Daoy (cell line): Measurements from ENCODE around the gene SYNE1. TPM values are rescaled to one million over a fixed set of nuclear protein-coding genes. Genes with fewer than 3 reads are reported as not detected.
"Not testable (repeated sequence)": the region's sequence is repeated elsewhere in the genome, so short reads cannot be mapped to it uniquely, and the experiment has no call there.

Source experiments
- DNase-seq: peaks from one replicate; pipeline ENCODE4 v3.0.0-alpha.2; 2015; ENCODE audit warnings: low read depth
- total RNA-seq: library from RNA; depleted of rRNA; stranded (reverse); fragments of >200 nt; shearing (Covaris generic); gene quantifications from 2 replicates; pipeline ENCODE4 v1.2.3, GENCODE V29; 2014

SYNE1 gene
- total RNA-seq, 1 experiment from 2014 or later, result 8.7 TPM

DNA sequence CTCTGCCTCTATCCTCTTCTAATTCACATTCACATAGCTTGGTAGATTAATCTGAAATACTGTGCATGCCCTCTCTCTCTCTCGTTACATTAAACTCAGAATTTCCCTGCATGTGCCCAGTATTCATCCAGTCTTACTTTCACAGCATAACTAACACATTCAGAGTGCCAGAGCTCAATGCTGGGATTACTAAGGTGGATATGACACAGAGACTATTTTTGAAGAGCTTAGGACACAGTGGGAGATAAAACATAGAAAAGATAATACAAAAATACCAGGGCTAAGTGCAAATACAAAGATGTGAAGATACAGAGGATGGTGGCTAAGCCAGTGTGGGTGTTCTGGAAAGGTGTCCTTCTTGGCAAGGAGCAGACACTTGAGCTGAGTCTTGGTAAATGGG, 6.3 kb downstream of the SYNE1 start:
- DNase-seq, result no peak

DNA sequence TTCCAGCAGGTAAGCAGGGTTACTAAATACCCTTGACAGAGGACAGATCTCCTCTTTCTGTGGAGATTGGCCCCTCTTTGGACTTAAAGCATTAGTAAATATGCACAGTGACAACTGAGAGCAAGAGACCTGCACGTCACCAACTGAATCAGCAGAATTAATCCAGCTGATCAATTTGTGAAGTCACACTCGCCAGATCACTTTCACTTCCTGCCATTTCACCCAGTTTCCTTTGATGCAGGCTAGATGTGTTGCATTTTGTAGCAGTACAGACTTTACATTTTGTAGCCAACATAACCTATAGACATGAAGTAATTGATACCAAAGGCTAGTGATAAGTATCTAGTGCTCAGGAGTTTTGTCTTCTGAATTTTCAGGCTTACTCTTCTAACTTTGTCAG, 11.9 kb downstream of the SYNE1 start:
- DNase-seq, result no peak

DNA sequence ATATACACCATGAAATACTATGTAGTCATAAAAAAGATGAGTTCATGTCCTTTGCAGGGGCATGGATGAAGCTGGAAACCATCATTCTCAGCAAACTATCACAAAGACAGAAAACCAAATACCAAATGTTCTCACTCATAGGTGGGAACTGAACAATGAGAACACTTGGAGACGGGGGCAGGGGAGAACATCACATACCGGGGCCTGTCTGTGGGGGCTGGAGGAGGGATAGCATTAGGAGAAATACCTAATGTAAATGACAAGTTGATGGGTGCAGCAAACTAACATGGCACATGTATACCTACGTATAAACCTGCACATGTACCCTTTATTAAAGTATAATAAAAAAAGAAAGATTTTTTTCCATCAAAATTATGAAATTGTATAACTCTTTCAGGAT, 22.4 kb downstream of the SYNE1 start:
- DNase-seq, result not testable (repeated sequence)

DNA sequence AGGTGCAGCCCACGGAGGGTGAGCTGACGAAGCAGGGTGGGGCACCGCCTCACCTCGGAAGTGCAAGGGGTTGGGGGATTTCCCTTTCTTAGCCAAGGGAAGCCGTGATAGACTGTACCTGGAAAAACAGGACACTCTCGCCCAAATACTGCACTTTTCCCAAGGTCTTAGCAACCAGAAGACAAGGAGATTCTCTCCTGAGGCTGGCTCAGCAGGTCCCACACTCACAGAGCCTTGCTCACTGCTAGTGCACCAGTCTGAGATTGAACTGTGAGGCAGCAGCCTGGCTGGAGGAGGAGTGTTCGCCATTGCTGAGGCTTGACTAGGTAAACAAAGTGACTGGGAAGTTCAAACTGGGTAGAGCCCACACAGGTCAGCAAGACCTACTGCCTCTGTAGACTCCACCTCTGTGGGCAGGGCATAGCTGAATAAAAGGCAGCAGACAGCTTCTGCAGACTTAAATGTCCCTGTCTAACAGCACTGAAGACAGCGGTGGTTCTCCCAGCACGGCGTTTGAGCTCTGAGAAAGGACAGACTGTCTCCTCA, 28.0 kb downstream of the SYNE1 start:
- no peak for DNase-seq

DNA sequence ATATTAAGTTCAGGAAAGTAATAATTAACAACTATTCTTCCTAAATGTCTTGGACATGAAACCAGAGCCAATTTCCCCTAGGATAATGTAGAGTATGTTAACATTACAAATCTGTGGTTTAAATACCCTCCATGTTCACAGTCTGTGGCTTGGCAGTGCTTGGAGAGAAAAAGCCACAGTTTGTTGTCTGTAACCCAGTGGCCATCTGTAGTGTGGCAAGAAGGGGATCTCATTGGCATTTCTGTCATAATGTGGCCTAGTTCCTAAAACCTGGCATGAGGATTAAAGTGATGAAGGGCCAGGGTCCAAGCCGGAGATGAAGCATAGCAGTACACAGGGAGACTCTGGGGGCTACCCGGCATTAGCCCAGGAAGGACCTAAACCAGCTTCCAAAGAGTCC, 31.2 kb downstream of the SYNE1 start:
- DNase-seq, result no peak

DNA sequence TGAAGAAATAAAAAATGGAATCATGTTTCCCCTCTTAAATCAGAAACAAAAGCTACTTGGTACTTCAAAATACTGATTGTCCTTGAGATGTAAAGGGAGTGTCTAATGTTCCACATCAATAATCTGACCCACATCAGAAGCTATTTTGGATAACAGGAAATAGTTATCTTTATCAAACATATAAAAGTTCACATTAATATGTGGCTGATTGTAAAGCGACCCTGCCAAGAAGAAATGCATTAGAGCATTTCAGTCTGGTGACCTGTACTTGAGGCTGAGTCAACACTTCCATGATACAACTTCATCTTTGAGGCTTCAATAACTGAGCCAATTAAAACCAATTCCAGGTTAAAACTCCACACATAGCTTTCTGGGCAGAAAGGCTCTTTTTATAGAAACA, 31.8 kb downstream of the SYNE1 start:
- DNase-seq, result no peak

DNA sequence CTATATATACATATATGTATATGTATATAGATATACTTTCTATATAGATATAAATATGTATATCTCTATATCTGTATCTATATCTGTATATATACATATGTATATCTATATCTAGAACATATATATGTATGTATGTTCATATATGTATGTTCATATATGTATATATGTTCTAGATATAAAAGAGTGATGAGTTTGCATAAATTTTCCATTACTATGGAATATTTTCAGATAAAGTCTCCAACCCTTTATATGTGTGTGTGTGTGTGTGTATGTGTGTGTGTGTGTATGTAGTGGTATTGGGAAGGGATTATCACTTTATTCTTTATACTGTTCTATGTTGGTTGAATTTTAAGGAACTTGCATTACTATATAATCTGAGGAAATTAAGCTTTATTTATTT, 33.3 kb downstream of the SYNE1 start:
- DNase-seq, result no peak

DNA sequence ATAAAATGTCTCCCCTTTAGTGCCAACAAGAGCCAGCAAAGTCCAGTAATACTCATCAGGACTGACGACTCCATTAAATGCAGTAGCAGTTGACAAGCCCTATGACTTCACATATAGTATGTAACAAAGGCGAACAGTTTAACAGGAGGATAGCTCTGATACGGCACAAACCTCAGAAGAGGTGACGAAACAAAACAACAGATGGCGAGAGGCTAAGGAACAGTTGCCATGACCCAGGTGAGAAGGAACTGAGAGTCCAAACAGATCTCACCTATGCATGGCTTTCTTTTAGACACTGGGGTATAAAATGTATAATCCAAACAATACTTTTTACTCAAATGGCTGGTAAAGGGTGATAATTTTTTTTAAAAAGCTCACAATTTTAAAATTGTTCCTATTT, 37.1 kb downstream of the SYNE1 start:
- DNase-seq, result no peak

DNA sequence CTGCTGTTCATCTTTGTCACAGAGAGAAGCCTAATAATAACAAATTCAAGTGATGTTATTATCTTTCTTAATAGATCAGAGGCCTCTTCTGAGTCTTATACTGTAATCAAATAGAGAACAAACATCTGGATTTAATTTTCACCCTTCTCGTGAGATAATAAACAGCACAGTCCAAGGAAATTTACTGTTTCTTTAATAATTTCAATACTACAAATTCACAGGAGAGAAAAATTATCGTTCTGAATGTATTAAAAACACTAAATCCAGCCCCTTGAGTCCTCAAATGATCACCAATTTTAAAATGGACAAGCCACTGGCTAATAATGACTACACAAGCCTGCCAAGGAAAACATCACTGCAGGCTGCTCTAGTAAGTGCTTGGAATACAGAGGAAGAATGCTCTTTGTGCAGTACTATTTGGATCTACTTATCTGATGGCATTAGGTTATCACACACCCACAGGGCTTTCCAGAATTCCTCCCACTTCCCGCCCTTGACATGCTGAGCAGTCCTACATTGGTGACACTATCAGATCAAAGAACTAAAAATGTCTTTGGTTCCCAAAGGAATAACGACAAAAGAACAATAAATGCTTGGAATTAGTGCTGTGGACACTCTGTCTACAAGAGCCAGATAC, 38.1 kb downstream of the SYNE1 start:
- DNase-seq, result no peak

DNA sequence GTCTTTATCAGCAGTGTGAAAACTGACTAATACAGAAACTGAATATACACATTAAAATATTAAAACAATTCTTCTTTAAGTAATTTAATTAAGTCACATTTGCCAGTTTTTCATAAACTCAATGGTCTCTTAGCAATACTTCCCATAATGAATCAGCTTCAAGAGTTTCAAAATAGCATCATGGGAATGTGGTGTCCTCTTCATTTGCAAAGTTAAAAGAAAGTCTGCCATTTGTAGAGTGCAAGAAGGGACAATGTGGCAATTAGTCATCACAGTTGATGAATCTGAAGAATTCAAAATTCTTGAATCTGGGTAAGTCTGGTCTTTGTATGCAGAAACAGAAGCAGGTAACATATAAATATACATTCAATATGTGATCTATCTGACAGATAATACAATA, 38.7 kb downstream of the SYNE1 start:
- no peak for DNase-seq

DNA sequence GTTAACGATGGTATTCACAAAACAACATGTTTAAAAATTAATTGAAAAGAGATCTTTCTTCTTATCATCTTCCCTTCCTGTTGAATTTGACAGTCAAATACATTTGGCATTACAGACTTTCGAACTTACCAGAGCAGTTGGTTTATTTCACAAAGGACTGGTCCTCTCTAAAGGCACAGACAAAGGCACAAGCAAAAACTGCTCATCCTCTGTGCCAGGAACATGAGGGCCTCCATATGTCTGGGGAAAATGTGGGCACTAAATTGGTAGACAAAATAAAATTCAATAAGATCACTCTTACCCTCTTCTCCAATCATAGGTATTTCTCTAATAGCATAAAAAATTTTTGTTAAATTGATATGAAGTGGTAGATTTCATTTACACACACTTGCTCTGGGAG, 40.4 kb downstream of the SYNE1 start:
- no peak for DNase-seq

DNA sequence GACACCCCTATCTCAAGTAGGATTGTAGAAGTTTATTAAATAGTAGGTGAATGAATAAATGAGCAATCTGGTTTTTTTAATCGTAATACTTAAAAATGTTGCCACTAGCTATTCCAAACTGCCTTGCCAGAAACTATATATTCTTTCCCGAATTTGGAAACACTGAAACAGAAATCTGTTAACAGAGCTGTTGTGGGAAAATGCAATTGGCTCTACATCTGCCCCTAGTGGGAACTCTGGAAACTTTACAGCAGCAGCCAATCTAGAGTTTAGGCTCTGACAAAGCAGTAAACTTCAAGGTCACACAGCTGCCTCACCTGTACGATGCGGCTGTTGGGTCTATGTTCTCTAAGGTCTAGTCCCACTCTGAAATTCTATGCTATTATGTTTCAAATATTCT, 41.7 kb downstream of the SYNE1 start:
- no peak for DNase-seq

DNA sequence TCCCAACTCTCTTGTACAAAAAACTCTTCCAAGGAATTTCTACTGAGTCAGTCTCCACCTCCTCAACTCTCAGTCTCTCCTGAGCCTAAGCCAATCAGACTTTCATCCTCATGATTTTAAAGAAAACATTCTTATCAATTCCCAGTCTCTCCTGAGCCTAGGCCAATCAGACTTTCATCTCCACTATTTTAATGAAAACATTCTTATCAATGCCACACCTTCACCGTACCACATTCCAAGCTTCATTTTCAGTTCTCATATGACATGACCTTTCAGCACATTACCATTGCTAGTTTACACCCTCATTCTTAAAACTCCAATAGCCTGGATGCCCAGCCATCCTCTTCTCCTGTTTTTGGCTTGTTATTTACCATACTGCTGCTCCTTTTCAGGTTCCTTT, 42.5 kb downstream of the SYNE1 start:
- no peak for DNase-seq

DNA sequence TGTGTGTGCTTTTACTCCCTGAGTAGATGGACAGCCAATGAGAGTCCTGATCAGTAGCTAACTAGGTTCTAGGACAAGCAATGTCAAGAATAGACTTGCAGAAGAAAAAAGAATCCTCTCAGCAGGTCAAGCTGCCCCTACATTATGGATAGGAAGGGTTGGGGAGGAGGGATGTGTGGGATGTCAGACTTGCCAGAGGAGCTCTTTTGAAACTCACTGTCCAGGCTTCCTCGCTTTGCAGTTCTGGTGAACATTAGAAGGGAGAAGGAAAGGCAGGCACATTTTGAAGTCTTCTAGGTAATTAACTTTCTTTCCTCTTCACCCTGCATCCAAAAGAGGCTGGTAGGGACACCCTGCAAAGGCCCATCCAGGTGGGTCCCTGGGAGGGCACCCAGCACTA, 48.7 kb downstream of the SYNE1 start:
- DNase-seq, result no peak

DNA sequence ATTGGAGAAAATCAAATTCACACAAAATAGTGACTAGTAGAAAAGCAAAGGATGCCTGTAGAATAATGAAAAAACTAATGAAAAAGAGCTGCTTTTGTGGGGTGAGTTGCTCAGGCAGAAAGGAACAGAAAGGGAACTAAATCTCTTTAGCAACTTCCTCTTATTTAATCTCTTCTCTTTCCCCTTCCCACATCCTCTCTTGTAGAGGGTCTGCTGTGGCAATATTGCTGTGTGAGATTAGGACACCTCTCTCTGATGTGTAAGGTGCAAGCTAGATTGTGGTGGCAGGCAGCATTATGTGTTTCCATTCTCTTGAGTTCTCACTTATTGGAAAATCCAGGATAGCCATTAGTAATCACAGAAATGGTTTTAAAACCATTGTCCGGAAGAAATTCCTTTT, 49.7 kb downstream of the SYNE1 start:
- DNase-seq, result no peak

DNA sequence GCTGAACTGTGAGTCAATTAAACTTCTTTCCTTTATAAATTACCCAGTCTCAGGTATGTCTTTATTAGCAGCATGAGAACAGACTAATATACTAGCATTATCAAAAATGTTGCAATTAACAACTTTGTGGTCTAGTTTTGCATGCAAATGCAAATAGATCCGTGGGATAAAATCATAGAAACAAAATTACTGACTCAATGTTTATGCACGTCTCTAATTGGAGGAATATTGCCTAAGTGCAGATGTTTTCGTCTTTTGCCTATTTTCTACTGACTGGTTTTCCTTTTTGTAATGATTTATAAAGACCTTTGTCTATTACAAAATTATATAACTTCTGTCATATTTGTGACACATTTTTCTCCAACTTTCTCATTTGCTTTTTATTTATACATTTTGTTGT, 51.9 kb downstream of the SYNE1 start:
- DNase-seq, result no peak

DNA sequence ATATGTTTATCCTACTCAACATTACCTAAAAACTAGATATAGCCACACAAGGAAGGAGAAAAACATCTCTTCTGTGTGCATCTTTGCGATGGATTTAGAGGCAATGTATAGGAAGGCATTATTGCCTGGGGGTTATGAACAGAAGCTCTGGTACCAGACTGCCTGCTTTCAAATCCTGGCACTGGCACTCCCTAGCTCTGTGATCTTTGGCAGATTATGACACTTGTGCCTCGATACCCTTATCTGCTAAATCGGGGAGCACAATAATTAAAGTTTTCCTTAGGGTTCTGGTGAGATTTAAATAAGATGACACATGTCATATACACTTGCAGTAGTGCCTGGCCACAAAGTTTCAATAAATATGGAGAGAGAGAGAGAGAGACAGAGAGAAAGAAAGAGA, 53.3 kb downstream of the SYNE1 start:
- DNase-seq, result no peak

DNA sequence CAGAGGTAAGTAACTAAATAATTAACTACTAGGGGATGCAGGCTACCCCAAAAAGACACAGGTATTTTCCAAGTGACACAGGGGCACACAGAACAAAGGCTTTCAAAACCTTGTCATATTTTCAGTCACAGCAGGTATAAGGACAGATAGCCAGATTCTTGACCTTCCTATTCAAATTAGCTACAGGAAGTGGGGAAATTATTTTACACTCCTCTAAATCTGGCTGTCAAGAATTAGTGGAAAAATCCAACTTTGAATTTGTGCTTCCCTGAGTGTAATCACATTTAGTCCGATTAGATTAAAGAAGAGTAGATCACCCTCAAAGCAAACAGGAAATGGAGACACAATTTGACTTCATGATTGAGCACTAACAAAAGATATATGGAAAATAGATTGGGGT, 60.6 kb downstream of the SYNE1 start:
- no peak for DNase-seq

DNA sequence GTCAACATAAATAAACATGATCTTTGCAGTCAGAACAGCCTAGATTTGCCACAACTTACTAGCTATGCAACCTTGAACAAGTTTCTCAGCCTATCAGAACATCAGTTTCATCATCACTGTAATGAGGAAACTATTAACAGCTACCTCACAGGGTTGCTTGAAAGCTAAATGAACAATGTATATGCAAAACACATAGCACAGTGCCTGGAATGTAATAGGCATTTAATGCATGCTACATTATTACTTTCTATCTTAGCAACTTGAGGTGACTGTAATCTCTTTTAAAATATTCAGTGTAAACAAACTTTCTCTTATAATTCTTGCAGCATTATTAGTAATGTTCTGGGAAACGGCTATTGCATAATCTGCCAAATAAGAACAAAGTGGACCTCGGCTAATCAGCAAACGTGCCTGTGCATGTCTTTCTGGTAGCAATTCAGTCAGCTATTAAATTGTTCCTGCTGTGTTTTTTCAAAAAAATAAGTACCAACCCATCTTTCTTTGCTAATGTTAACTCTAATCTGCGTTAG, 61.5 kb downstream of the SYNE1 start:
- DNase-seq, result no peak

DNA sequence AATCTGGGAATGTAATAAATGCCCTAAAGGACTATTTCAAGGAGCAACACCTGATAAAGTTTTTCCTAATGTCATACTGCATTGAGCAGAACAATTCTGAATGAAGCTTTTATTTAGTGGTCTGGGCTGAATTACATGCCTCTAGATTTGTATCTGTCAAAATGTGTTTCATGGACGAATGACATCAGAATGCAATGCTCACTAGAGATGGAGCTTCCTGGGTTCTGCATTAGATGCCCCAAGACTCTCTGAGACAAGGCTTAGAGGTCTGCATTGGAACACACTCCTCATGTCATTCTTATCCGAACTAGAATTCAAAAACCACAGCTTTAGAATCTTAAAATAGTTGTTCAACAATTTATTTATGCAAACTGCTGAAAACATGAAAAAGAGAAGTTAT, 62.0 kb downstream of the SYNE1 start:
- no peak for DNase-seq

DNA sequence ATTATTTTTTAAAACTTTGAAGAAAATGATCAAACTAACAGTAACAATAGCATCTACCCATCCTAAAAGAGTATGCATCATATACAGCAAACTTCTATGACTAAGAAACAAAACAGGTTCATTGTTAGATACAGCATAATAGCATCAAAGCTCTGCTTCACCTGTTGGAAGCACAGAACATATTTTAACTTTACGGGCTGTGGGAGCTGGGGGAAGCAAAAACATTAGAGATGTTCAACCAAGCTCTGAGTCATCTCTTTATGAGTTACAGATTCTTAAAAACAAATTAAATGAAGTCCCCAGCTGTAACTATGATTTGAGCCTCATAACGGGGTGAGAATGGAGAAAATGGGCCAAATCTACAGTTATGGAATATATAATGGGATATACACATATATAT, 63.4 kb downstream of the SYNE1 start:
- DNase-seq, result no peak

DNA sequence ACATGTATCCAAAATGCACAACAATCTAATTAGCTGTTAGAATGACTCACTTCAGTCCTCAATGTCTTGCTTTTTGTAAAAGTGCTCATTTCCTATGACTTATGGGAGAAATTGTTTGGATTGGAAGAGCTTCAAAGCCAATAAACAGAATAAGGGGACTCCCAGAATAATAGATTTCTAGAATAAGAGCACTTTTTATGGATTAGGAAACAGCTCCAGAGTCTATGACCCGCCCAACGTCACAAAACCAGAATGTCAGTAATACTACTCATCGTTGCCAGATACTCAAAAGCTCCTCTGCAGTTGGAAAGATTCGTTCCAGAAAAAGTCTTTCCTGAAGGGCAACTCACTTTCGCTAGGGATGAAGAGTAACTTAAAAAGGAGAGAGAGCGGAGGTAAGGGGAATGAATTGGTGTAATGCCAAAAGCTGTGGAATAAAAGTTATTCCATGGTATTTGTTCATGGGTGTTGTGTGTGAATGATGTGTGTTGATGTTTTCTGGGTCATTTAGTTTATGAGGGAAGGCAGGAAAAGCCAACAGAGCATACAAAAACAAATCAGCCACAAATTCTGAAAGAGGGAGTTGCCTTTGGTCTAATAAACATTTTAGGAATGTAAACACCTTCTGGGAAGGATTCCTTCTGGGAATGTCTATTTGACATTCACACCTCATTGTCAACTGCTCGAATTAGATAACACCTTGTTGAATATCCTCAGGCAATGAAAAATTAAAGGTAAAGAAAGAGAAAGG, 64.6 kb downstream of the SYNE1 start:
- DNase-seq, result peak; percentile 6

DNA sequence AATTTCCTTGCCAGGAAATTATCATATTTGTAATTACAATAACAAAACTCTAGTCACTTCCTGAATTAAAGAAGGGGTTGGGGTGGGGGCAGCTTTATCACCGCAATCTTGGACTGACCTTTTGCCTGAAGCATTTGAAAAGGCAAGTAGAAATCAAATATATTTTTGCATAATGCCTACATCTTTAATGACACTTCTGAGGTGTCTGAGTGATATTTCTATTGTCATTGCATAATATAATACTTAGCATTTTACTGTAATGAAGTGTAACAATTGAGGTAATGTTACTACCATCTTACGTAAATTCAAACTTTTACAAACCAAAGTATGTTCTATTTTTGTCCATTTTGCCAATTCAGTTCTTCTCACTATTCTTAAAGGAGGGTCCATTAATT, 65.2 kb downstream of the SYNE1 start:
- no peak for DNase-seq
